HG03045 (cell line): Measurements from ENCODE around the gene REEP6.

Experiments
- ATAC-seq: cut with Tn5 transposase; IDR thresholded peaks from one replicate; pipeline ENCODE4 v1.9.1; 2021; ENCODE audit warnings: mild to moderate bottlenecking, moderate library complexity; ENCODE audit not compliant: unreplicated experiment

The REEP6 gene

DNA sequence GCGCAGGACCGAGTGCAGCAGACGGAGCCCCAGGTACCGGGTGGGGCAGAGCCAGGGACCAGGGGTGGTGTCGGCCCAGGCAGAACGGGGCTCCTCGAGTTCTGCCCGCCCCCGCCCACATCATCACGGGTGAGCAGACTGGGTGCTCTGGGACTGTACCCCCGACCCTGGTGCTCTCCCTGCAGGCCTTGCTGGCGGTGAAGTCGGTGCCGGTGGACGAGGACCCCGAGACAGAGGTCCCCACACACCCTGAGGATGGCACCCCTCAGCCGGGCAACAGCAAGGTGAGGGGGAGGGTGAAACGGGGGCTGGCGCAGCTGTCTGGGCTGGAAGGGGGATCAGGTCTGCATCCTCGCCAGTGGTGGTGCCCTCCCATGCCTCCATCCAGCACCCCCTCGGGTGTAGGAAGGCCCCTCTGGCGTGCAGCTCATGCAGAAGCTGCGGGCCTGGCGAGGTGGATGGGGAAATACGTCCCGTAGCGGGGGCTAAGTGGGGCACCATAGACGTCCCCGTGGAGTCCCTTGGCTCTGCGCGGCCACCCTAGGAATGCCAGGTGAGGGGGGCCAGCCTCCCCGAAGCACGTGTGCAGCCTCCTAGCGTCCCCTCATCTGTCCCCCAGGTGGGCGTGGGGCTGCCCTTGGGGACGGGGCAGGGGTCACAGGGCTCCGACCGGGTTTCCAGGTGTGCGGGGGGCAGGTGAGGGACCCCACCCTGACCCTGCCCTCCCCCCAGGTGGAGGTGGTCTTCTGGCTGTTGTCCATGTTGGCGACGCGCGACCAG, 34.7 kb upstream of the REEP6 start:
- ATAC-seq: no peak

- no peak for ATAC-seq
Observed at GRCh38 chr19:1457031-1457739, 33.8 kb upstream of the REEP6 start.

DNA sequence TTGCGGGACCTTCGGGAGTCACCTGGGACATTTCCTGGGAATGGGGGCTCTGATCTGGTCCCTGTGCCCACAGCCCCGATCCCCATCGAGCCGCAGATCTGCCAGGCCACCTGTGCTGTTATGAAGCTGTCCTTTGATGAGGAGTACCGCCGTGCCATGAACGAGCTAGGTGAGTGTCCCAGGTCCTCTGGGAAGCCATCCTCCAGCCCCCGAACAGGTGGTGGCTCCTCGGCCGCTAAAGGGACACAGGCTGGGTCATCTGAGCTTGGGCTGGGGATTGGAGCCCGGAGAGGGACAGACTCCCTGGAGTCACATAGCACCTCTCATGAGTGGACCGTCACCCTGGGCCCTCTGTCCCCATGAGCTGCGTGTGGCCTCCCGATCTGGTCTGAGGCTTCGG, 33.1 kb upstream of the REEP6 start:
- no peak for ATAC-seq

DNA sequence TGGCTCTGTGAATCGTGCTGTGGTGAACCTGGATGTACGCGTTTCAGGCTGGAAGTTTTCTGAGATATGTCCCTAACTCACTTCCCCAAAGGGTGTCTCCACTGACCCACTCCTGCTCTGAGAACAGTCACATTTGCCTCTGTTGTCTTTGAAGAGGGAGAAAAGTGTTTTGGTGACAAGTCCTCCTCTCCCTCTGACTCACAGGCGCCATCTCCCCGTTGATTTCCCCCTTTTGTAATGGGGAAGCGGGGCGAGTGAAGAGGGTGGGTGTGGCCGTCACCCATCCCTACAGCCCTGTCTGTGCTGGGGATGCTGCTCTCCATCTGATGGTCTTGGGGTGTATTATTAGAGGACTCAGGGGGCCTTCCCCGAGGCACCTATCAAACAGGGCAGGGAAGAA, 31.5 kb upstream of the REEP6 start:
- ATAC-seq: no peak

DNA sequence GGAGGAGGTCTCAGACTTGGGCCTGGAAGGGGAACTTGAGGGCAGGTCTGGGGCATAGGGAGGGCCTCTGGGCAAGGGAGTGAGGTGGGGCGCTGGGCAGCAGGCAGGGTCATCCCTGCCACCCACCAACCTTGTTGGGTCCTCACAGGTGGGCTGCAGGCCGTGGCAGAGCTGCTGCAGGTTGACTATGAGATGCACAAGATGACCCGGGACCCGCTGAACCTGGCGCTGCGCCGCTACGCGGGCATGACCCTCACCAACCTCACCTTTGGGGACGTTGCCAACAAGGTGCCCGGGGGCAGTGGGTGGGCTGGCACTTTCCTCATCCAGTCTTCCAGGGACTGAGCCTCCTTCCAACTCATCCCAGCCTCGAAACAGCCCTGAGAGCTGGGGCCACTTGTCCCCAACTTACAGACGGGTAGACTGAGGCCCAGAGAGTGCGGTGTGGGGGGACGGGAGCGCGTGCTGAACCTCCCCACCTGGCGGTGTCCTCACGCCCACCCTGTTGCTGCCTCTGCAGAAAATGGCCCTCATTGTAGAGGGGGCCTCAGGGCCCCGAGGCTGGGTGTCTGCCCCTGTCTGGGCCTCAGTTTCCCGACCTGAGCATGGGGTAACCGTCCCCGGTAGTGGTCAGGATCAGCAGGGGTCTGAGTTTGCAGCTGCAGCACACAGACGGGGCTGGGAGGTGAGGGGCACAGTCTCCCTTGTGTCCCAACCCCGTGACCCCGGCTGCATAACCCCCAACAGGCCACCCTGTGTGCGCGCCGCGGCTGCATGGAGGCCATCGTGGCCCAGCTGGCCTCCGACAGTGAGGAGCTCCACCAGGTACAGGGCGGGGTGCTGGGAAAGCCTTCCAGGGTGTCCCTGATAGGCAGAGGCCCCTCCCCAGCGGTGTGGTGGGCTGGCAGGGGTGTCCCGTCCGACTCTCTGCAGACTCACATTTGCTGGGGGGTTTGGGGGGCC, 30.7 kb upstream of the REEP6 start:
- no peak for ATAC-seq

DNA sequence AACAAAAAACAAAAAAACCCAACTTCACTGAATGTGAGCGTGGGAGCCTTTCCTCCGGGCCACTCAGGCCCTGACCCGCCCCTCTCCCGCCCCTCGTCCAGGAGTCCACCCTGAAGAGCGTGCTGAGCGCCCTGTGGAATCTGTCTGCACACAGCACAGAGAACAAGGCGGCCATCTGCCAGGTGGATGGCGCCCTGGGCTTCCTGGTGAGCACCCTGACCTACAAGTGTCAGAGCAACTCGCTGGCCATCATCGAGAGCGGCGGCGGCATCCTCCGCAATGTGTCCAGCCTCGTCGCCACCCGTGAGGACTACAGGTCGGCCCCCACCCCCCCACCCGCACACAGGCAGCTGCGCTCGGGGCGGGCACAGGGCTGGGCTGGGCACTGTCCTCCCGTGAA, 29.1 kb upstream of the REEP6 start:
- ATAC-seq: no peak

DNA sequence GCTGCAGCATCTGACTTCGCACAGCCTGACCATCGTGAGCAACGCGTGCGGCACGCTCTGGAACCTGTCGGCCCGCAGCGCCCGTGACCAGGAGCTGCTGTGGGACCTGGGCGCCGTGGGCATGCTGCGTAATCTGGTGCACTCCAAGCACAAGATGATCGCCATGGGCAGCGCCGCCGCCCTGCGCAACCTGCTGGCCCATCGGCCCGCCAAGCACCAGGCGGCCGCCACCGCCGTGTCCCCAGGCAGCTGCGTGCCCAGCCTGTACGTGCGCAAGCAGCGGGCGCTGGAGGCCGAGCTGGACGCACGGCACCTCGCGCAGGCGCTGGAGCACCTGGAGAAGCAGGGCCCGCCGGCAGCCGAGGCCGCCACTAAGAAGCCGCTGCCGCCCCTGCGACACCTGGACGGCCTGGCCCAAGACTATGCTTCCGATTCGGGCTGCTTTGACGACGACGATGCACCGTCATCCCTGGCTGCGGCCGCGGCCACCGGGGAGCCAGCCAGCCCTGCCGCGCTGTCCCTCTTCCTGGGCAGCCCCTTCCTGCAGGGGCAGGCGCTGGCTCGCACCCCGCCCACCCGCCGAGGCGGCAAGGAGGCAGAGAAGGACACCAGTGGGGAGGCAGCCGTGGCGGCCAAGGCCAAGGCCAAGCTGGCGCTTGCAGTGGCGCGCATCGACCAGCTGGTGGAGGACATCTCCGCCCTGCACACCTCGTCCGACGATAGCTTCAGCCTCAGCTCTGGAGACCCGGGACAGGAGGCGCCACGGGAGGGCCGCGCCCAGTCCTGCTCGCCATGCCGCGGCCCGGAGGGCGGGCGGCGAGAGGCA, 25.6 kb upstream of the REEP6 start:
- no peak for ATAC-seq

DNA sequence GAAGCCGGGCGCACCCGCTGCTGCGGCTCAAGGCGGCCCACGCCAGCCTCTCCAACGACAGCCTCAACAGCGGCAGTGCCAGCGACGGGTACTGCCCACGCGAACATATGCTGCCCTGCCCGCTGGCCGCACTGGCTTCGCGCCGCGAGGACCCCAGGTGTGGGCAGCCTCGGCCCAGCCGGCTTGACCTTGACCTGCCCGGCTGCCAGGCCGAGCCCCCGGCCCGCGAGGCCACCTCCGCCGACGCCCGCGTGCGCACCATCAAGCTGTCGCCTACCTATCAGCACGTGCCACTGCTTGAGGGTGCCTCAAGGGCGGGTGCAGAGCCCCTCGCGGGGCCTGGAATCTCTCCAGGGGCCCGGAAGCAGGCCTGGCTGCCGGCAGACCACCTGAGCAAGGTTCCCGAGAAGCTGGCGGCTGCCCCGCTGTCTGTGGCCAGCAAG, 24.9 kb upstream of the REEP6 start:
- ATAC-seq: no peak

- ATAC-seq: no peak
Observed at GRCh38 chr19:1466461-1467214, 24.3 kb upstream of the REEP6 start.

GRCh38 chr19:1467215-1467489, 23.8 kb upstream of the REEP6 start:
- ATAC-seq: no peak

- ATAC-seq: no peak
Observed at GRCh38 chr19:1467490-1468273, 23.3 kb upstream of the REEP6 start.

DNA sequence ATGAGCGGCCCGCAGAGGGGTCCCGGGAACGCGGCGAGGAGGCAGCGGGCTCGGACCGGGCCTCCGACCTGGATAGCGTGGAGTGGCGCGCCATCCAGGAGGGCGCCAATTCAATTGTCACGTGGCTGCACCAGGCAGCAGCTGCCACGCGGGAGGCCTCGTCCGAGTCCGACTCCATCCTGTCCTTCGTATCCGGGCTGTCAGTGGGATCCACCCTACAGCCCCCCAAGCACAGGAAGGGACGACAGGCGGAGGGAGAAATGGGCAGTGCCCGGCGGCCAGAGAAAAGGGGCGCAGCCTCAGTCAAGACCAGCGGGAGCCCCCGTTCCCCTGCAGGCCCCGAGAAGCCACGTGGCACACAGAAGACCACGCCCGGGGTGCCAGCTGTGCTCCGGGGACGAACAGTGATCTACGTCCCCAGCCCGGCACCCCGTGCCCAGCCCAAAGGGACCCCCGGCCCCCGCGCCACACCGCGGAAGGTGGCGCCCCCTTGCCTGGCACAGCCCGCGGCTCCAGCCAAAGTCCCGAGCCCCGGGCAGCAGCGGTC, 22.6 kb upstream of the REEP6 start:
- ATAC-seq: no peak

- no peak for ATAC-seq
Observed at GRCh38 chr19:1468821-1469254, 22.1 kb upstream of the REEP6 start.

DNA sequence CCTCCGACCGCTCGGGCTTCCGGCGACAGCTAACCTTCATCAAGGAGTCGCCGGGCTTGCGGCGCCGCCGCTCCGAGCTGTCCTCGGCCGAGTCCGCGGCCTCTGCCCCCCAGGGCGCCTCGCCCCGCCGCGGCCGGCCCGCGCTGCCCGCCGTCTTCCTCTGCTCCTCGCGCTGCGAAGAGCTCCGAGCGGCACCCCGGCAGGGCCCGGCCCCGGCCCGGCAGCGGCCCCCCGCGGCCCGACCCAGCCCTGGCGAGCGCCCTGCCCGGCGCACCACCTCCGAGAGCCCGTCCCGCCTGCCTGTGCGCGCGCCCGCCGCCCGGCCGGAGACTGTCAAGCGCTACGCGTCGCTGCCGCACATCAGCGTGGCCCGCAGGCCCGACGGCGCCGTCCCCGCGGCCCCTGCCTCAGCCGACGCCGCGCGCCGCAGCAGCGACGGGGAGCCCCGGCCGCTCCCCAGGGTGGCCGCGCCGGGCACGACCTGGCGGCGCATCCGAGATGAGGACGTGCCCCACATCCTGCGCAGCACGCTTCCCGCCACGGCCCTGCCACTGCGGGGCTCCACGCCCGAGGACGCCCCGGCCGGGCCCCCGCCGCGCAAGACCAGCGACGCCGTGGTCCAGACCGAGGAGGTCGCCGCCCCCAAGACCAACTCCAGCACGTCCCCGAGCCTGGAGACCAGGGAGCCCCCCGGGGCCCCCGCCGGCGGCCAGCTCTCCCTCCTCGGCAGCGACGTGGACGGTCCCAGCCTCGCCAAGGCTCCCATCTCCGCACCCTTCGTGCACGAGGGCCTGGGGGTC, 21.5 kb upstream of the REEP6 start:
- ATAC-seq: no peak

GRCh38 chr19:1470055-1470304, 21.0 kb upstream of the REEP6 start:
- no peak for ATAC-seq

- ATAC-seq: no peak
Observed at GRCh38 chr19:1470305-1471009, 20.5 kb upstream of the REEP6 start.

- no peak for ATAC-seq
Observed at GRCh38 chr19:1471010-1471514, 19.9 kb upstream of the REEP6 start.
